ENCODE results near the gene SDC4. TPM values are rescaled to one million over a fixed set of nuclear protein-coding genes. Genes with fewer than 3 reads are reported as not detected.

The SDC4 gene
- total RNA-seq, 1 donor from 2014 or later: 89.7 TPM

DNA sequence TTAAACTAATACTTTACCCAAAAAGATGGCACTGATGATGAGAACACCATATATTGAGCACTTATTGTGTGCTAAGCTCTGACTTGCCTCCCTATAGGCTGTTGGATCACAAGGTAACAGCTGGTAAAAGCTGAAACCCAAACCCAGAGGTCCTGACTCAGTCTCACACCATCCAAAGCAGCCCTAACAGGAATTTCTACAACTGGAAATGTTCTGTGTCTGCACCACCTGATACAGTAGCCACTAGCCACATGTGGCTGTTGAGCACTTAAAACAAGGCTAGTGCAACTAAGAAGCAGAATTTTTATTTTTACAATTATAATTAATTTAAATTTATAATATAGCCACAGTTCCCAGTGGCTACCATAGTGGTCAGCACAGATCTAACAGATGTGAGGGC, 24.5 kb downstream of the SDC4 start:
- intact Hi-C loops (cut with micrococcal nuclease): no loop called here

DNA sequence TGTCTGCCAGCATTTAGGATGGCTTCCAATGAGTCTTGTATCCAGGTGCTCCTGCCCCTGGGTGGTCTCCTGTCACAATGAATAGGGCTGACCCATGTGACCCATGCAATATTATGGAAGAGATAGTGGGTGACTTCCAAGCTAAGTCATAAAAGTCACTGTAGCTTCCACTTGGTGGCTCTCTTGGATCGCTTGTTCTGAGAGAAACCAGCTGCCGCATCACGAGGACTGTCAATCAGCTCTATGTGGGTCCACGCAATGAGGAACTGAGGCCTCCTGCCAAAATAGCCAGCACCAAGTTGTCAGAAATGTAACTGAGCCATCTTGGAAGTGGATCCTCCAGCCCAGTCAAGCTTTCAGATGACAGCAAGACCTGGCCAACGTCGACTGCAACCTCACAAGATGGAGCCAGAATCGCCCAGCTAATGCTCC, 25.3 kb downstream of the SDC4 start:
- intact Hi-C loops (cut with micrococcal nuclease): no loop called here

GRCh38 chr20:45320948-45321595, 27.2 kb downstream of the SDC4 start:
- intact Hi-C loops (cut with micrococcal nuclease): no loop called here

GRCh38 chr20:45318948-45319347, 29.3 kb downstream of the SDC4 start:
- intact Hi-C loops (cut with micrococcal nuclease): loop anchor here (1.0 to 10.0 kb wide), 10 partner anchors 16 to 1104 kb away; partner anchors contain the start of genes OSER1, PIGT and SYS1

DNA sequence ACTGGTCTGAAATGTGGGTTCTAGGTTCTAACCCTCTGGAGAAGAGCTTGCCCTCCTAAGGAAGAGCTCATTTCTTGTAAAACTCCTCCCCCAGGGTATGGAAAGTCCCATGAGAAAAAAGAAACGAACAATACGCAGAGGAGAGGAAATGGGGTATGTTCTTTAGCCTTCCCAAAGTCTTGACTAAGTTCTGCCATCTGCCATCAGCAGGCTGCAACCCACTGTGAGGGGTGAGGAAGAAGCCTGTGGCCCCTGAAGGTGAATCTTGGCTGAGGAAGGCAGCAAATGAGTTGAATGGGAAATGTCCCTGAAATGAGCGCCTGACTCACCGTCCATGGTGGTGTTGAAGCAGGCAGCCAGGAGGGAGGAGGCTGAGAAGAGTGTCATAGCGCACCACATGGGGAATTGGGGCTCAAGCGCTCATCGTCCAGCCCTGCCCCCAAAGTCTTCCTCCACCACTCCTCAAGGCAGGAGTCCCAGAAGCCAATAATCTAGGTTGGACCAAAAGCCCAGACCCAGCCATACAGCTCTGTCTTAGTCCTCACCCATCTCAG, 29.8 kb downstream of the SDC4 start:
- intact Hi-C loops (cut with micrococcal nuclease): loop anchor here (2.0 to 10.0 kb wide), 3 partner anchors 16 to 1104 kb away; partner anchors contain the start of gene OSER1

DNA sequence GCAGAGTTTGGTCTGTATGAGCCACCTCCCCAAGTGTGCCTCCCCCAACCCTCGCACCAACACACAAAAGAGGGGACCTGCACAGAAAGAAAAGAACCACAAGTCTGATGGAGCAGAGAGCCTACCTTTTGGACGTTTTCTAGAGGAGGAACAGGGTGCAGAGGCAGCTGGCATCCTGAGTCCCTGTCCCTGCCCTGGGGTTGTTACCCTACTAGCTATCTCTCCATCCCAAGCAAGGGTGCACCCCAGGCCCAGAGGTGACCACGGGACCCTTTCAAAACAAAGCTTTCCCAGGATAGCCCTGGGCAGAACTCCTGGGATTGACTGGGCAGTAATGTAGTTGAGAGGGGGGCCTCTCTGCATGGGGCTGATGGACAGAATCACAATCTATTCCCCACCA, 30.4 kb downstream of the SDC4 start:
- intact Hi-C loops (cut with micrococcal nuclease): loop anchor here (2.0 to 10.0 kb wide), 3 partner anchors 15 to 1103 kb away; partner anchors contain the start of gene OSER1

GRCh38 chr20:45316150-45317080, 31.8 kb downstream of the SDC4 start:
- intact Hi-C loops (cut with micrococcal nuclease): loop anchor here (10.0 kb wide), 1 partner anchor 1102 kb away; the partner anchor contains the start of gene OSER1

DNA sequence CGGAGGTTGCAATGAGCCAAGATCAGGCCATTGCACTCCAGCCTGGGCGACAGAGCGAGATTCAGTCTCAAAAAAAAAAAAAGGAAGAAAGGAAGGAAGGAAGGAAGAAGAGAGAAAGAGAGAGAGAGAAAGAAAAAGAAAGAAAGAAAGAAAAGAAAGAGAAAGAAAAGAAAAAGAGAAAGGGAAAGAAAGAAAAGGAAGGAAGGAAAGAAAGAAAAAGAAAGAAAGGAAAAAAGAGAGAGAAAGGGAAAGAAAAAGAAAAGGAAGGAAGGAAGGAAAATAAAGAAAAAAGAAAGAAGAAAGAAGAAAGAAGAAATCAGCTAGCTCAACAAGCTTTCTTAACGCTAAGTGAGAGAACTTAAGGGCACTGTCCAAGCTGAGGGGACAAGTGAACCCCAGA, 32.6 kb downstream of the SDC4 start:
- intact Hi-C loops (cut with micrococcal nuclease): loop anchor here (10.0 kb wide), 1 partner anchor 1101 kb away; the partner anchor contains the start of gene OSER1

DNA sequence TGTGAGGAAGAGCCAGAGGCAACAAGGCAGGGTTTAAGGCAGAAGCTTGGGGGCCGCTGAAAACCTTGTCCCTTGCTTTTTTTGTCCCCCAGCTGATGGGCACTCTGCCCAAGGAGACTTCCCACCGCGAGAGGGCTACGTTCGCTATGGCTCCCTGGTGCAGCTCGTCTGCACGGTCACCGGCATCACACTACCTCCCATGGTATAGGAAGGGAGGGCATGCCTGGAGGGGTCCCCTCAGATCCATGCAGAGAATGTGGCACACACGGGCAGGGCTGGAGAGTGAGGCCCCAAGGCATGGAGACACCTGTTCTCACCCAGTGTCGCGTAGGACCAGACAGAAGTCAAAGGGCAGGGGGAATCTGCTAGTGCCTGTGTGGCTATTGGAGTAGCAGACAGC, 34.3 kb downstream of the SDC4 start:
- intact Hi-C loops (cut with micrococcal nuclease): loop anchor here (10.0 kb wide), 1 partner anchor 1099 kb away; the partner anchor contains the start of gene OSER1

GRCh38 chr20:45313065-45313695, 35.0 kb downstream of the SDC4 start:
- intact Hi-C loops (cut with micrococcal nuclease): loop anchor here (10.0 kb wide), 1 partner anchor 1098 kb away; the partner anchor contains the start of gene OSER1

DNA sequence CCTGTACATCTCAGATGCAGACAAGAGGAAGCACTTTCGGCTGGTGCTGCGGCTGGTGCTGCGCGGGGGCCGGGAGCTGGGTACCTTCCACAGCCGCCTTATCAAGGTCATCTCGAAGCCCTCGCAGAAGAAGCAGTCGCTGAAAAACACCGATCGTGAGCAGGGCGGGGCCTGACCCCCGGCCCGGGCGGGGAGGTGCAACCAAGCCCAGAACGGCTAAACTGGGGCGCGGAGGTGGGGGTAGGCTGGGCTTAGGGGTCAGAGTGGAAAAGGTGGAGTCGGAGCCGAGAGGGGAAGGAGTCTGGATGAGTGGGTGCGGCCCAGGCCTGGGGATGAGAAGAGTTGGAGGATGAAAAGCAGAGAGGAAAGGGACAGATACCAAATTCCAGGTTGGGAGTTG, 36.0 kb downstream of the SDC4 start:
- intact Hi-C loops (cut with micrococcal nuclease): loop anchor here (10.0 kb wide), 1 partner anchor 1097 kb away; the partner anchor contains the start of gene OSER1

DNA sequence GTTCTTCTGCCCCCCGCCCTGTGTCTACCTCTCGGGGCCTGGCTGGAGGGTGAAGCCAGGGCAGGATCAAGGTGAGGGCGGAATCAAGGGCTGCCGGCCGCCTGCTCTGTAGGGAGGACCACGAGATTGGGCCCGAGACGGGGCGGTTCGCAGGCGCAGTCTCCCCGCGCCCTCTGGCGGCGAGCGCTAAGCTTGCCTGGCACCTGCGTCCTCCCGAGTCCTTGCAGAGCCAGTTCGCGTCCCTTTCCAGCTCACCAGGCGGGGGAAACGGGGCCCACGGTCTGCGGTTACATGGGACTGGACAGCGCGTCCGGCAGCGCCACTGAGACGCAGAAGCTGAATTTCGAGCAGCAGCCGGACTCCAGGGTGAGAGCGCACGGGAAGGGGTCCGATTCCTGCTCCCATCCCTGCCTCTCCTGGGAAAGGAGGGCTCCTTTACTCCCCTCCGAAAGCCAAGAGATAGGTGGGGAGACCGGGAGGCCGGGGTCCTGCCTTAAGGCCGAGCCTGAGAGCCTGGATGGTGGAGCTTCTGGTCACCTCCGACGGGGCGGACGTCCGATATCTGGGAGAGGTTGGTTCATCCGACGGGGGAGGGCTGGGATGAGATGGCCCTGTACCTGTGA, 36.5 kb downstream of the SDC4 start:
- intact Hi-C loops (cut with micrococcal nuclease): loop anchor here (10.0 kb wide), 1 partner anchor 1097 kb away; the partner anchor contains the start of gene OSER1

- intact Hi-C loops (cut with micrococcal nuclease): no loop called here
Measured at GRCh38 chr20:45309075-45309474, 39.1 kb downstream of the SDC4 start.

GRCh38 chr20:45308117-45308778, 40.0 kb downstream of the SDC4 start, which contains the start of gene MATN4:
TSS of gene MATN4 (minus strand) at chr20:45308299. CDS start at chr20:45305582, 2,717 bp downstream.
- intact Hi-C loops (cut with micrococcal nuclease): no loop called here

- intact Hi-C loops (cut with micrococcal nuclease): no loop called here
Measured at GRCh38 chr20:45307076-45307640, 41.1 kb downstream of the SDC4 start.

DNA sequence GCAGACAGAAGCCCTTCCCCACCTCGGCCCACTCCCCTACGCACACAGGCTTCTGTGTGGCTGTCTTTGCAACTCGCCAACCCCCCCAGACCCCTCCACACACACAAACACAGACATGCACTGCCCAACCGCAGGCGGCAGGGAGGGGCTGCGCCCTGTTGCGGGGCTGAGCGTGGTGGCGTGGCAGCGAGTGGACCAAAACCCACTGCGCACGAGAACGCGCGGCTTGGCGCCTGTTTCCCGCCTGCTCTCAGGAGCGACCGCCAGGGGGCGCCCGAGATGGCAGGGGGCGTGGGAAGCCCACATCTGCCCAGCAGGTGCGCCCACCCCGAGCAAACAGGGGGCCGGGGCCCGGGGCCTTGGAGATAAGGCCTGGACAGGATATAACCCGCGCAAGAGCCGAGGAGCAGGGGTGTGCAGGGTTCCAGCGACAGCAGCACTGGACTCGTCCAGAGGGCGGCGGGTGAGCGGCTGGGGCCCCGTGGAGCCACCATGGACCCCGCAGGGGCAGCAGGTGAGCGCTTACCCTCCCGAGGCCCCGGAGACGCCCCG, 41.7 kb downstream of the SDC4 start, which contains the start of gene RBPJL:
RBPJL (plus strand) TSS at position 410 of the 552 bp plus-strand sequence; CDS start at position 493, 83 bp downstream.
- intact Hi-C loops (cut with micrococcal nuclease): loop anchor here (1.0 kb wide), 1 partner anchor 465 kb away; no protein-coding TSS in a partner anchor

- intact Hi-C loops (cut with micrococcal nuclease): no loop called here
Measured at GRCh38 chr20:45305262-45305661, 43.0 kb downstream of the SDC4 start.

DNA sequence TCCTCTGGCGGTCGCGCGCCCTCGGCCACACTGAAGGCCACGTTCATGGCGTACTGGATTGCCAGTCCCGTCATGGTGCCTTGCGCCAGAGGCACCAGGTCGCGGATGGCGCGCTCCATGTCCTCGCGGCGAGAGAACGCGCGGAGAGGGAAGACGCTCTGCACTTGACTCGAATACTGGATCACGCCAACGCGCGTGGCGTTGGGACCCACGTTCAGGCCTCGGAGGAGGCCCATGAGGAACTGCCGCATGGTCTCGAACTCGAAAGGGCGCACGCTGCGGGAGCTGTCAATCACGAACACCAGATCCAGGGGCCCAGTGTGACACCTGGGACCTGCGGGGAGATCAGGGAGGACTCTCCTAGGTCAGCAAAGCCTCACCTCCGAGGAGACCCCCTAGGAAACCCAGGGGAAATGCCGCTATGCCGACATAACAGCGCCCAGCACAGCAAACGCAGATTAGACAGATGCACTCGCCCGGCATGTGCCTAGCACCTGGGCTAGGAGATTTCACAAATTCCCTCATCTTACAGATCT, 43.7 kb downstream of the SDC4 start:
- intact Hi-C loops (cut with micrococcal nuclease): no loop called here

Measured in T-helper 1 cell treated with Interleukin-12 subunit alpha and Interleukin-12 subunit beta and Interleukin-4 antibody, amounts not matched to agents 30 ng/mL and 1 ng/mL, for 36 hours (primary cell).